CD4-positive, alpha-beta T cell treated with Interleukin-10 for 1 hour (primary cell): ENCODE data around the gene BCORL1.
A peak's percentile ranks its signal among the peaks of the same experiment; 100 is the strongest.

Experiments
- DNase-seq: peaks from one replicate; pipeline ENCODE4 v3.0.0-alpha.2; 2020

Gene BCORL1, protein sequence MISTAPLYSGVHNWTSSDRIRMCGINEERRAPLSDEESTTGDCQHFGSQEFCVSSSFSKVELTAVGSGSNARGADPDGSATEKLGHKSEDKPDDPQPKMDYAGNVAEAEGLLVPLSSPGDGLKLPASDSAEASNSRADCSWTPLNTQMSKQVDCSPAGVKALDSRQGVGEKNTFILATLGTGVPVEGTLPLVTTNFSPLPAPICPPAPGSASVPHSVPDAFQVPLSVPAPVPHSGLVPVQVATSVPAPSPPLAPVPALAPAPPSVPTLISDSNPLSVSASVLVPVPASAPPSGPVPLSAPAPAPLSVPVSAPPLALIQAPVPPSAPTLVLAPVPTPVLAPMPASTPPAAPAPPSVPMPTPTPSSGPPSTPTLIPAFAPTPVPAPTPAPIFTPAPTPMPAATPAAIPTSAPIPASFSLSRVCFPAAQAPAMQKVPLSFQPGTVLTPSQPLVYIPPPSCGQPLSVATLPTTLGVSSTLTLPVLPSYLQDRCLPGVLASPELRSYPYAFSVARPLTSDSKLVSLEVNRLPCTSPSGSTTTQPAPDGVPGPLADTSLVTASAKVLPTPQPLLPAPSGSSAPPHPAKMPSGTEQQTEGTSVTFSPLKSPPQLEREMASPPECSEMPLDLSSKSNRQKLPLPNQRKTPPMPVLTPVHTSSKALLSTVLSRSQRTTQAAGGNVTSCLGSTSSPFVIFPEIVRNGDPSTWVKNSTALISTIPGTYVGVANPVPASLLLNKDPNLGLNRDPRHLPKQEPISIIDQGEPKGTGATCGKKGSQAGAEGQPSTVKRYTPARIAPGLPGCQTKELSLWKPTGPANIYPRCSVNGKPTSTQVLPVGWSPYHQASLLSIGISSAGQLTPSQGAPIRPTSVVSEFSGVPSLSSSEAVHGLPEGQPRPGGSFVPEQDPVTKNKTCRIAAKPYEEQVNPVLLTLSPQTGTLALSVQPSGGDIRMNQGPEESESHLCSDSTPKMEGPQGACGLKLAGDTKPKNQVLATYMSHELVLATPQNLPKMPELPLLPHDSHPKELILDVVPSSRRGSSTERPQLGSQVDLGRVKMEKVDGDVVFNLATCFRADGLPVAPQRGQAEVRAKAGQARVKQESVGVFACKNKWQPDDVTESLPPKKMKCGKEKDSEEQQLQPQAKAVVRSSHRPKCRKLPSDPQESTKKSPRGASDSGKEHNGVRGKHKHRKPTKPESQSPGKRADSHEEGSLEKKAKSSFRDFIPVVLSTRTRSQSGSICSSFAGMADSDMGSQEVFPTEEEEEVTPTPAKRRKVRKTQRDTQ (N-terminal part only)

DNA sequence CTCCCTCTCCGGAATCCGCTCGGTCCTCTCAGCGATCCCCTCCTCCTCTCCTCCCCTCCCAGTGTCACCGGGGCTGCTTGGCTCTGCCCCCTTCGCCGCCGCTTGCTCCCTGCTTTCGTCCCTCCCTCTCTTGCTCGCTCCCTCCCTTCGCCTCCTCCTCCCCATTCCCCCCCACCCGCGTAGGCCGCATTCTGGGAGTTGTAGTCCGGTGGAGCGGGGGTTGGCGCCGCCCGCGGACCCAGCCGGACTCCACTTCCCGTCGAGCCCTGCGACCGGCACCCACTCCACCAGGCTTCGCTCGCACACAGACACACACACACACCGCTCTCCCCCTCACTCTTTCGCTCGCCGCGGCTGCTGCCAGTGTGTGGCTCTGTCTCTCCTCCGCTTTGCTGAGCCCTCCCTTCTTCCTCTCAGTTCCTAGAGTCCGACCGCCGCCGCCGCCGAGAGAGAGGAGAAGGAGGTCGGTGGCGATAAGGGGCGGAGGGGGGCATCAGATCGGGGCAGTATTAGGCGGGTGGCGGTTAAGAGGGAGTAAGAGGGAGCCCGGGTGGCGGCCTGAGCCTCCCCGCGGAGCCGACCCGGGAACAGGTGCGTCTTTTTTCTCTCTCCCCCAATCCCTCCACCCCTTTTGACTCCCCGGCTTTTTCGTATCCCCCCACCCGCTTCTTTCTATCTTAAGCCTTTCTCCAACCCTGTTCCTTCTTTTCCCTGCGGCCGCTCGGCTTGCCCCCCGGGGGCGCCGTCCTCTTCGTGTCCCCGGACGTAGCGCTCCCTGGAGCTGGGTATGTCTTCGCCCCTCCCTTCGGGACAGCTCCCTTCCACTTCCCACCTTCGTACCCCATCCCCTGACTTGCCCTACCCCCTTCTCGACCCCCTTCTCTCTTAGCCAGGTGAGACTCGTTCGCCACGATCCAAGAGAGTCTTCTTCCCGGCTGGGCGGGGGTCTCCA lies at the start of gene BCORL1:
BCORL1 (plus strand) TSS at position 336 of the 952 bp plus-strand sequence. CDS start 22,597 bp downstream, outside the sequence.
- DNase-seq, result peak; percentile 92

DNA sequence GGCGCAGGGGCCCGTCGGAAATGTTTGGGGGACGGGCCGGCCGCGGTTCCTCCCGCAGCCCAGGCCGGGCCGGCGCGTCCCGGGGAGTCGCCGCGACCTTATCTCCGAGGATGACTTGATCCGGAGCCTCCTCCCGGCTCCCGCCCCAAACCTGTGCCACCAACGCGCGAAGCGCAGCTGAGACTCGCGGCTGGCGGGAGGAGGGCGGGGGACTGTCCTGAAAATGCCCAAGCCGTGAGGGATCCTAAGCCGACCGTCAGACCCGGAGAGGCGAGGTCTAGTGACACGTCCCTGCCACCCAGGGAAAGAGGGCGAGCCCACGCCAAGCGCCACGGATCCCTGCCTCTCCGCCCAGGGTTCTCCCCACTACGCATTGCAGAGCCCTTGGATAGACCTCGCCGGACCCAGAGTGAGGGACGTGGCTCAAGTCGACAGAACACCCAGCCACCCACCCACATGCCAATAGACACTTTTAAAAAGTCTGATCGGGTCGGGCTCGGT lies 49.6 kb upstream of the BCORL1 start:
- no peak for DNase-seq

DNA sequence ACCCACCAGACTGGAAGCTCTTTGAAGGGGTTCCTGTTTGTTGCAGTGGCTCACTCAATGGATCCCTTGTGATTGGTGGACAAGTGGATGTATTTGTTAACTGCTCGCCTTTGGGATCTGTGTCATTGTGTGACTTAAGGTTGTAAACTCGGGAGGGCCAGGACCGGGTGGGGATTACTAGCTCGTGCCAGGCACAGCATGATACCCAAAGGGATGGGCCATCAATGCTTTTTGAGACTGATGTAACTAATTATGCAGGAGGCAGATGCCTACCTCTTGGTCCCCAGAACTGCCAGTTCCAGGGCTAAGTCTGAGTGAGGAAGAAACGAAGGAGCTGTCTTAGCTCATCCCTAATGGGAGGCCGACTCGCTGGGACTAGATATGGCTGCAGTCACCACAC lies 48.7 kb upstream of the BCORL1 start:
- no peak for DNase-seq

DNA sequence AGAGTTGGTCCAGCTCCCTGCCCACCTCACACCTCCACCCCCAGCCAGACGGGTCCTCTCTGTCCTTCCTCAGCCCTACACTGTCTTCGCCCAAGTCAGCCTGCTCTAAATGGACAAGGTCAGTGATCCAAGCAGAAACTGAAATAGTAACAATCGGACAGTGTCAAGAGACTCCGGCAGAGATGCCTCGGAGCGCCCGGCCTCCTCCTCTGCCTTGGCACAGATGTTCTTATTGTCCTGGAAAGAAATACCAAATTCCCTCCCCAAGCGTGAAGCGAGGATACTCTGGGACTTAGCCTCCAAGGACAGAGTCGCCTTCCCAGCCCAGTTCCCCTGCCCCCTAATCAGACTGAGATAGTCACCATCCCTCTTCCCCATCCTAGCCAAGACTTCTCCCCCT lies 48.0 kb upstream of the BCORL1 start:
- no peak for DNase-seq

DNA sequence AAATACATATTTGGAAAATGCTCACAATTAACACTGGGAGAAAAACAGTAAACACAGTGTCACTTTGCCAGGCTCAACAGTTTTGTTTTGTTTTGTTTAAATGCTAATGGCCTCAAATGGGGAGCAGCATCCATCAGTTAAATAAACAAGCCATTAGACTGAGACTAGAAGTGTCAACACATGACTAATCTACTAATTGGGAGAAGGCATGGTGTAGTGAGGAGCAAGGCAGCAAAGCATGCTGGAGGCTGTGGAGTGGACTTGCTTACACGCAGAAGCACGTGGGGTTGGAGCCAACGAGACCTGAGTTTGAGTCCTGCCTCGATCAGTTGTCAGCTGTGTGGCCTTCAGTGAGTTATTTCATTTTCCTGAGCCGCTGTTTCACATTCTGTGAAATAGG lies 47.5 kb upstream of the BCORL1 start:
- DNase-seq, result no peak

DNA sequence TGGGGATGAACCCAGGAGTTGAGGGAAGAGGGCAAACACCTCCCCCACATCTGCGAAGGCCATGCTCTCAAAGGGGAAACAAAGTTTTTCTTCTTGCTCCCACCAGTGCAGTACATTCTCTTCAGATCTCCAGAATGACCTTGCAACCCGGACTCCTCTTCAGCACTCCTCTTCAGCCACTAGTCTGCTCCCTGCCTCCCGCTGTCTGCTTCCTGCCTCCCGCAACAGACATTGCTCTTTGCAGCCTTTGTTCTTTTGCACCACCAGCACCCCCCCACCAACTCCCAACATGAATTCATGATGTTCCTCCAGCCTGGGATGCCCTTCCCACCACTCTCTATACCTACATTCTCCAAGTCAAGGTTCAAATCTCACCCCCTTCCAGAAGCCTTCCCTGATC lies 44.4 kb upstream of the BCORL1 start:
- no peak for DNase-seq

DNA sequence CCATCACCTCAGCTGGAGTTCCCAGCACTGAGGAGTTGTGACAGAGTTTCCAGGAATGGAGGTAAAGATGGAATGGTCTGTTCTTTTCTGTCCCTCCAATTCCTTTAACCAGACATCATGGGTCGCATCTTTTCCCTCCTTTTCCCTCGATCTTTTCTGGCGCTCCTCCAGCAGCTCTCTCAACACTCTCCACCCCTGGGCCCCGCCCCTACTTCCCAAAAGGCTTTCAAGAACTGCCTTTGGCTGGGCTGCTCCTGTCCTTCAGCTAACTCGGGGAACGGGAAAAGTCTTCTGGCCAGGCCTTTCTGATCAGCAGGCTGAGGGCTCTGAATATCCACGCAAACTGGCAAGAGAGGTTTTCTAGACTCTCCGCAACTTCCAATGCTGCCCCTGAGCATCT lies 42.4 kb upstream of the BCORL1 start:
- DNase-seq, result no peak

DNA sequence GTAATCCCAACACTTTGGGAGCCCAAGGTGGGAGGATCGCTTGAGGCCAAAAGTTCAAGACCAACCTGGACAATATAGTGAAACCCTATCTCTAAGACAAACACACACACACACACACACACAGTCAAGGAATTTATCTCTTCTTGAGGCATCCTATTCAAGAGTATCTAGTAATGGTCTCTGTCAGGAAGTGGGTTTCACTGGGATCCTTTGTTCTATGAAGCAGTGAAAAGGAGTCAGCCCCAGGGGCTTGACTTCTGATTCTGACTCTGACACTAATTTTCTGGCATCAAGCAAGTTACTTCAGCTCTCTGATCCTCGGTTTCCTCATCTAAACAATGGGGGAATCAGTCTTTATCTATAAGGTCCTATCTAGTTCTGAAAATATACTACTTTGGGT lies 41.7 kb upstream of the BCORL1 start:
- DNase-seq, result no peak

DNA sequence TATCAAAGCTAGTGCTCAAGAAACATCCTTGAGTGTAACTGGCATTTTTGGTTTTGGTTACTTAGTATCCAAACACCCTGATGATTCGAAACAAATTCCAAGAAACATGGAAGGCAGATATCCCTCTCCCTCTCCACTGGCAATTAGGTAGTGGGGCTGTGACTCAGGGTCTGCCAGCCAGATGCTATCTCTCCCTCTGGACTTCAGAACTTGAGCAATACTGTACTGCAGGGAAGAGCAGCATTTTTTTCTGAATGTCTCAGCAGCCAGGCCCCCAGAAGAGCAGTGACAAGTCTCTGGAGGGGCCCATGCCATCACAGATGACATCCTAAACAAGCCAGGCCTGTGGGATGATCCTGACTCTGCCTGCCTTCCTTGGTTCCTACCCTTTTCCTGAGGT lies 37.3 kb upstream of the BCORL1 start:
- no peak for DNase-seq

DNA sequence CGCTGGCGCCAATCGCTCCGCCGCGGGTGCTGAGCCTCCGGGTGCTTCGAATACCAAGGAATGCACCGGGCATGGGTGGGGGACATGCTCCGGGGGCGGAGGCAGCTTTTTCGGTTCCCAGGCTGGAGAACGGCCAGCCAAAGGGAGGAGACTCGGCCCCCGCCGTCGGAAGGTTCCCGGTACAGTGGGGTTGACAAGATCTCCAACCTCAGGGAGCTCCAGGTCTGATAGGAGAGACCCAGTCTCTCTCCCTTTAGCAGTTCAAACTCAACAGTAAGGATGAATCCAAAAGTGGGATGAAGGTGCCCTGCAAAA lies 29.1 kb upstream of the BCORL1 start:
- DNase-seq, result no peak

DNA sequence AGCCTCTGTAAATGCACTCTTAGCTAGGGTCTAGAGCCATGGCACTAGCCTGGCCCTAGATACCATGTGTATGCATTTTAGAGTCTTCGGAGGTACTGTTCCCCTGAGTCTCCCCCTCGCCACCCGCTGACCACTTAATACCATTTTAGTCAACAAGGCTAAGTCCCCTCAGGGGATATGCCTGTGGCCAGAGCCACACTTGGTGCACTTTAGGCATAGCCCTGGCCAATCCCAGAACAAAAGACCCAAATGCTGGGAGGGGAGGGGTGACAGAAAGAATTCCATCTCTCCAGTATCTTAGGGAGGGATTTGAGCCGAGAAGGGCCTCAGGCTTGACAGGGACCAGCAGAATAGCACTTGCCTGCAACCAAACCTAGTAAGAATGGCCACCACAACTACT lies 28.6 kb upstream of the BCORL1 start:
- DNase-seq, result no peak

DNA sequence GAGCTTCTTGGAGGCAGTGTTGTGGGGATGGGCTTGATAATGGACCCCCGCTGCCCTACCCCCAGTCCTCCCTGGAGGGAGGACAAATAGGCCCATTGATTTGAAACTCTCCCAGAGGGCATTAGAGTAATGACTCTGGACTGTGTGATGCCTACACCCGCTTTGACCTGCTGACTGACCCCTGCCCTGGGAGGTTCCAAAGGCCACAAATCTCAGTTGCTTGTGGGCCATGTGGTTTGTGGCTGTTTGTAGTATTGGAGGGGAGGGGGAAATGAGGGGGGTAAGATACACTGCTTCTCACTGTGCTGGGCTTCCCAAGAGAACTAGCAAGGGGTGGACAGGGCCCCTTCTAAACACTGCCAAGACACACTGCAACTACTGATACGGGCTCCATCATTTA lies 27.6 kb upstream of the BCORL1 start:
- DNase-seq, result no peak

DNA sequence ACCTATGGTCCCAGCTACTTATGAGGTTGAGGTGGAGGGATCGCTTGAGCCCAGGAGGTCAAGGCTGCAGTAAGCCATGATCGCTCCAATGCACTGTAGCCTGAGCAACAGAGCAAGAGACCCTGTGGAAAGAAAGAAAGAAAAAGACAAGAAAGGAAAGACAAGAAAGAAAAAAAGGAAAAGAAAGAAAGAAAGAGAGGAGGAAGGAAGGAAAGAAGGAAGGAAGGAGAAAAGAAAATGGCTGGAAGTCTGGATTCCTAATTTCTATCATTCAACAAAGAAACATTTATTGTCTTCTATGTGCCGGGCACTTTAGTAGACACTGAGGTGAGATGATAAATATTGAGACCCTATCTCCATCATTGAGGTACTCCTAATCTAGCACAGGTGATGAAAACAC lies 26.8 kb upstream of the BCORL1 start:
- no peak for DNase-seq

DNA sequence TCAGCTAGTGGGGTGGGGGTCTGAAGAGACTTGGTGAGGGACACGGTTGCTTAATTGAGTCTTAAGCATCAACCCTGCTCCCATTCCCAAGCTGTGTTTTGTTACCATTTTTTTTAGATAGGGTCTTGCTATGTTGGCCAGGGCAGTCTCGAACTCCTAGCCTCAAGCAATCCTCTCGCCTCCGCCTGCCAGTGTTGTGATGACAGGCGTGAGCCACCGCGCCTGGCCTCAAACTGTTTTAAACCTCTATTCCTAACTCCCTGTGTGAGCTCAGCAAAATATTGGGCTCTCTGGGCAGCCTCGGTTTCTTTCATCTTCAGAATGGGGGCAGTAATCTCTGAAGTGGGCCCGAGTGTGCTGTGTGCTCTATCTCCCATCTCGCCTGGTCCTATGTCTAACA lies 26.3 kb upstream of the BCORL1 start:
- DNase-seq, result no peak

DNA sequence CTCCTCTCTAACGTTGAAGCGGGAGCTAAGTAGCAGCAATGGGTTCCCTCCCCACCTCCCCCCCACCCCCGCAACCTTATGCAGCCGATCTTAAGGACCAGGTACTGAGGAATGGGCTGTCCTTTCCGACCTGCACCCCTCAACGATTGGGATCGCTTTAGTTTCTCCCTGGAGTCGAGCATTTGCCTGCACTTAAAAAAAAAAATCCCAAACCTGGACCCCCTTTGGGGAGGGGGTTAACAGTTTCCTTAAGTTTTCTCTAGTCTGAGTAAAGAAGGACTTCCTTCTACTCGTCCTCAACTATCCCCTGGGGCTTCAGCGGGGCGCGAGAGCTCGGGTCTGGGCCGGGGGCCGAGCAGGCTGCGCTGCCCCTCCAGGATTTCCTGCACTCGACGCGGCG lies 25.7 kb upstream of the BCORL1 start:
- DNase-seq, result no peak

DNA sequence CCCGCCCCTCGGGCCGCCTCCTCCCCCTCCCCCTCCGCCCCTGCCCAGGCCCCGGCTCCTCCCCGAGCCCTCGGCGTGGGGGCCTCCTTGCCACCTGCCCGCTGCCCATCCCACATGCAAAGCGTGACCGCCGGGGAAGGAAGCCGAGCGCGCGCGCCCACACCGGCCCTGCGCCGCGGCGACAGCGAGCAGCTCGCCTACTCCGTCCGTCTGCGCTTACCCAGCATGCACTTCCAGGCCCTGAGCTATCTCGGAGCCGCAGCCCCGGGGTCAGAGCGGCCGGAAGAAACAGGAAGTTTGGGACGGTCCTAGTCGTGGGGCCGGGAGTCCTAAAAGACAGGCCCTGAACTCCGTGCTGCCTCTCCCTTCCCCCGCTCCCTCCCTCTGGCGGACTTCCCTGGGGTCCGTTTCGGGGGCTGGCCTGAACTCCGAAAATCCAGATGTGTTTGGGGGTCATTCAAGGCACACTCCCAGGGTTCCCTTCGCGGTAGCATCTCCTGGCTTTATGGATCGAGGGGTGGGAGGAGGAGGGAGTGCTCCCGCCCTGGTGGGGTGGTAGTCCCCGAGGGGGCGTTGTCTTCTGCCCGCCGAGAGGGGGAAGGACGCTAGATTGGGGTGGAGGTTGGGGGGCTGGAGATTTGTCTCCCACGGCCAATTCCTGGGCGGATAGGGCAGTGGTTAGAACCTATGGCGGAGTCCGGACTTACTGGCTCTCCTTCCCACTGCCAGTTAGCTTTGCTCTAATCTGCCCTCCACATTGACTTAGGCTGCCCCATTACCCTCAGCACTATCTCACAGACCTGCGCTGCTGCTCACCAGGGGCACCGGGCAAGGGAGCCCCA lies 25.0 kb upstream of the BCORL1 start:
- DNase-seq, result peak; percentile 52

DNA sequence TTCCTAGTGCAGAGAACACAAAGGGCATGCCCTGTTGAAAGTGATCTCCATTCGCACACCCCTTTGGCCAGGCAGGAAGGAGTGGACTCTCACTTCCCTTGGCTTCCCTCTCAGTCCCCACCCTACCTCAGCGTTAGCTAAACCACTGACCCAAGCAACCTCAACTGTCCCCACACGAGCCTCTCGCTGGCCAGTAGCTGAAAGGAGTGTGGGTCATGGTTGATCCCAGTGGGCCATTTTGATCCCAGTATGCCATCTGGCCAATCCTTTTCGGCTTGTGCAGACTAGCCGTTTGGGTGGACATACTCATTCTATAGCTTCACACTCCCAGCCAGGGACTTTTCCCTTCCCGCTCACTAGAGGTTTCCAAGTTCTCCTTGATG lies 24.4 kb upstream of the BCORL1 start:
- no peak for DNase-seq

DNA sequence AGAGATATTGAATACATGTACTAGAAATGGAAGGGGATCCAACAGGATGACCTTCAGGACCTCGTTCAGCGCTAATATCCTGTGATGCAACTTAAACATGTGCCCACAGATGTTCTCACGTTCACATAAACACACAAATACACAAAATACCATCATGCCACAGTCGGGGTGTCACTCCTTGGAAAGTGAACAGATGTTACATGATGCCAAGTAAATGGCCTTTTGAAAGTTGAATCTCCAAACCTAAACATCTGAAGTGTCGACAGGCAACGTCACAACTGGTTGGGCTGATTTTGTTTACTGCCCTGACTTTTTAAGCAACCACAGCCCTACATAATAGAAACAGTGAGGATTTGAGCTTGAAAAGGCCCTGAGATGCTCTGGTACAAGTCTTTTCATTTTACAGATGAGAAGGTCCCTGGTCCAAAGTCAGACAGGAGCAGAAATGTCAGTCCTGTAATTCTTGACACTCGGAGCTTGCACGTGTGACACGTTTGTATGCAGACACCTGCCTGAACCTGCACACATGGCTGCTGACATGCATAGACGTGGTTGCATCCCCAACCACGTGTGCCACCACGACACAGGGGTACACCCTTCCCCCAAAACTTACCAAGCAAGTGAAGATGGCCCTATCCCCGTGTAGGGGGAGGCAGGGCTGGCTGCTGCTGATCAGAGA lies 23.5 kb upstream of the BCORL1 start:
- DNase-seq, result no peak

DNA sequence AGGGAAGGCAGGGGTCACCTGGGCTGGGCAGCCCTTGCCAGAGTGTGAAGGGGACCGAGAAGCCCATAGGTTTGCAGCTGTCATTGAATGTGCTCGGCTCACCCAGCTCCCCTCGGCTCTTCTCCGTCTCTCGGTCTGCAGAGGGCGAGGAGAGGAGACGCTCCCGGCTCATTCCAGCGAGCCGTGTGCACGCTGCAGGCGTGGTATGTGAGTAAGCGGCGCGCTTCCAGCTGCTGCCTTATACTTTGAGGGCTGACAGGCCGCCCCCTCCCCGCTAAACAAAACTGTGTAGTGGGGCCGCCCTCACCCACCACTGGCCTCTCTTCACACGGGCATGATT lies 23.0 kb upstream of the BCORL1 start:
- no peak for DNase-seq

DNA sequence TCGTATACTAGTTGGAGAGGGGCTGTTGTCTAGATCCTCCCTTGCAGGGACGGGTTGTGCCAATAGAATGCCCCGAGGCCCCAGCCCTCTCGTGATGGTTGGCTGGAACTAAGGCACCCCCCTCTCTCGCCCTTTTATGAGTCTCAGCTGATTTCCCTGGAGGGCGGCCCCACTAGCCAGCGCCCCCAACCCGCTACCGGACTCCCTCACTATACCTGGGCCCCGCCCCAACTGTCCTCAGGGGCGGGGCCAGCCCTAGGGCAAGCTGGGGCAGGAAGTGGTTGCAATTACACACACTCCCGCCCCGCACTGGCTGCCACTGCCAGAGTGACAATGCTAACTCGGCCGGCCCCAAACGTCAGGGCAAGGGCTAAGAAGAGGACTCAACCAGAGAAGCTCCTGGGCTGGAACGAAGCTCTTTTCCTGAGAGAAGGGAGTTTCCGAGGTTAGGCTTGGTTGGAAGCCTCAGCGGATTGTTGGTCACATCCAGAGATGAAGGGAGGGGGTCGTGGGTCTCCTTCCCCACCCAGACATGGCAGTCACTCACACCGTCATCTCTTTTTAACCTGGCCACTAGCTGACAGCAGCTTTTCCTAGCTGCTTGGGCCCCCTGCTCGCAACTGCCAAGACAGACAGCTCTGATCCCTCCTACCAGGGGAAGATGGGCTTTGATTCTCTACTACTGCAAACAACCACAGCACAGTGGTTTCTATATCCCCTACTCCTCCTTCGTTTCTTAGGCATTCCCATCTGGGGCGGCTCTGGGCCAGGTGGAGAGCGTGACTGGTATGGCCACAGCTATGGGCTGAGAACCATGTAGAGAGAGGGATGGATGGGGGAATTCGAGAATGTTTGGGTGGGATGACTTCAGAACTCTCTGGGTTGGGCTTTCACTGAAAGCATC lies 21.0 kb upstream of the BCORL1 start:
- DNase-seq, result peak; percentile 73
